Measurements from ENCODE around the gene KDM2A. TPM values are rescaled to one million over a fixed set of nuclear protein-coding genes. Genes with fewer than 3 reads are reported as not detected.

Gene KDM2A
- total RNA-seq, 1 donor from 2014 or later = 70.4 TPM

DNA sequence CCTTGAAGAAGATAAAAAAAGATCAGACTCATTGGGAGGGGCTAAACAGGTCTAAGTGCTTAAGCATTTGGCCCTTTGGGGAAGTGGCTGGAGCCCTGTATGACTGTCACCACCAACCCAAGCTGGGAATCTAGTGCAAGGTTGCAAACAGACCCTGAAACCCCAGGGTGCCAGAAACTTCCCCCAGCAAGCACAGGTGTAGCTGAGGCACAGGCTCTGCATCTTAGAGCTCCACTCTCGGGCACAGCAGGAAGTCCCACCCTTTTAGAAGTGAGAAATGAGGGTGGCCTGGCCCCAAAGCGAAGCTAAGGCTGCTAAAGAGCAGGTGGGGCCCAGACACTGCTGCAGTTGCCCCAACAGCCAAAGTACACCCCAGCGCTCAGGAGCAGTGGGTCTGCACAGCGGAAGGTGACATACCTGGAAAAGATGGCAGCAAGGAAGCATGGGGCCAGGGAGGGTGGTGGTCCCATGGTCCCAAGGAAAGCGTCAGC, 5.8 kb upstream of the KDM2A start:
- Mint-ChIP-seq H3K36me3 (ENCODE audit: low read depth, unreplicated experiment) (no peaks in the 10 kb centered on the region), H3K27me3 (ENCODE audit: low read depth, unreplicated experiment) (no peaks in the 10 kb centered on the region), H3K27ac (ENCODE audit: unreplicated experiment) (no peak overlapping the region), H3K4me3 (ENCODE audit: unreplicated experiment) (no peak overlapping the region), H3K4me1 (ENCODE audit: low read depth, unreplicated experiment) (no peaks in the 10 kb centered on the region), H3K9me3 (ENCODE audit: unreplicated experiment) (no peaks in the 10 kb centered on the region)
- FAIRE-seq (no peak), DNase-seq (ENCODE audit: low read depth) (no peak)
- H3K4me3 ChIP-seq (ENCODE audit: insufficient read depth, low read depth, low read length) = no peak overlapping the region
- H3K36me3 ChIP-seq (ENCODE audit: insufficient read depth, low read length) = no peaks in the 10 kb centered on the region
- H3K9me3 ChIP-seq (ENCODE audit: insufficient read depth, low read depth, low read length) = no peaks in the 10 kb centered on the region
- no peak overlapping the region for H2AFZ ChIP-seq (ENCODE audit: low read depth, low read length)
- H3K4me2 ChIP-seq (ENCODE audit: low read length) = no peak overlapping the region
- H3K4me1 ChIP-seq (ENCODE audit: insufficient read depth, low read length) = peaks cover 2% of the 10 kb centered on the region
- H4K20me1 ChIP-seq (ENCODE audit: insufficient read depth, low read length) = no peaks in the 10 kb centered on the region
- H3K27me3 ChIP-seq (ENCODE audit: insufficient read depth, low read length) = no peaks in the 10 kb centered on the region
- H3K79me2 ChIP-seq (ENCODE audit: insufficient read depth, low read length) = no peaks in the 10 kb centered on the region
- TF ChIP-seq EZH2 (IDR thresholded peaks at IDR 0.05; ENCODE audit: insufficient read depth, low read length) (no peak), CTCF (IDR thresholded peaks at IDR 0.05; ENCODE audit: insufficient read depth, low read depth, low read length) (no peak)
- H3K9ac ChIP-seq (ENCODE audit: low read length) = no peak overlapping the region
- no peak overlapping the region for H3K27ac ChIP-seq (ENCODE audit: low read depth, low read length)

GRCh38 chr11:67114275-67114896, 4.7 kb upstream of the KDM2A start:
- no peak for FAIRE-seq
- no peak for TF ChIP-seq EZH2 (IDR thresholded peaks at IDR 0.05; ENCODE audit: insufficient read depth, low read length)
- no peak for TF ChIP-seq CTCF (IDR thresholded peaks at IDR 0.05; ENCODE audit: insufficient read depth, low read depth, low read length)
- H2AFZ ChIP-seq (ENCODE audit: low read depth, low read length) = no peak overlapping the region
- Mint-ChIP-seq H3K27ac (ENCODE audit: unreplicated experiment) (no peak overlapping the region), H3K4me3 (ENCODE audit: unreplicated experiment) (no peak overlapping the region), H3K9me3 (ENCODE audit: unreplicated experiment) (no peaks in the 10 kb centered on the region), H3K27me3 (ENCODE audit: low read depth, unreplicated experiment) (no peaks in the 10 kb centered on the region), H3K4me1 (ENCODE audit: low read depth, unreplicated experiment) (no peaks in the 10 kb centered on the region), H3K36me3 (ENCODE audit: low read depth, unreplicated experiment) (no peaks in the 10 kb centered on the region)
- no peaks in the 10 kb centered on the region for H3K36me3 ChIP-seq (ENCODE audit: insufficient read depth, low read length)
- H3K4me3 ChIP-seq (ENCODE audit: insufficient read depth, low read depth, low read length) = no peak overlapping the region
- H3K27ac ChIP-seq (ENCODE audit: low read depth, low read length) = no peak overlapping the region
- DNase-seq (ENCODE audit: low read depth) = no peak
- peaks cover 3% of the 10 kb centered on the region for H3K79me2 ChIP-seq (ENCODE audit: insufficient read depth, low read length)
- peaks cover 5% of the 10 kb centered on the region for H3K4me1 ChIP-seq (ENCODE audit: insufficient read depth, low read length)
- H3K9me3 ChIP-seq (ENCODE audit: insufficient read depth, low read depth, low read length) = no peaks in the 10 kb centered on the region
- no peak overlapping the region for H3K4me2 ChIP-seq (ENCODE audit: low read length)
- H3K9ac ChIP-seq (ENCODE audit: low read length) = no peak overlapping the region
- no peaks in the 10 kb centered on the region for H3K27me3 ChIP-seq (ENCODE audit: insufficient read depth, low read length)
- no peaks in the 10 kb centered on the region for H4K20me1 ChIP-seq (ENCODE audit: insufficient read depth, low read length)

GRCh38 chr11:67116758-67117105, 2.3 kb upstream of the KDM2A start:
- H3K4me3 Mint-ChIP-seq (ENCODE audit: unreplicated experiment) = no peak overlapping the region
- Histone ChIP-seq H3K27me3 (ENCODE audit: insufficient read depth, low read length) (no peaks in the 10 kb centered on the region), H3K36me3 (ENCODE audit: insufficient read depth, low read length) (no peaks in the 10 kb centered on the region), H3K4me3 (ENCODE audit: insufficient read depth, low read depth, low read length) (no peak overlapping the region), H3K27ac (ENCODE audit: low read depth, low read length) (no peak overlapping the region), H3K79me2 (ENCODE audit: insufficient read depth, low read length) (peaks cover 26% of the 10 kb centered on the region), H3K4me2 (ENCODE audit: low read length) (no peak overlapping the region), H3K9me3 (ENCODE audit: insufficient read depth, low read depth, low read length) (no peaks in the 10 kb centered on the region), H3K9ac (ENCODE audit: low read length) (no peak overlapping the region), H4K20me1 (ENCODE audit: insufficient read depth, low read length) (peaks cover 21% of the 10 kb centered on the region), H3K4me1 (ENCODE audit: insufficient read depth, low read length) (peaks cover 5% of the 10 kb centered on the region), H2AFZ (ENCODE audit: low read depth, low read length) (no peak overlapping the region)
- no peaks in the 10 kb centered on the region for H3K9me3 Mint-ChIP-seq (ENCODE audit: unreplicated experiment)
- no peak overlapping the region for H3K27ac Mint-ChIP-seq (ENCODE audit: unreplicated experiment)
- no peak for DNase-seq (ENCODE audit: low read depth)
- TF ChIP-seq CTCF (IDR thresholded peaks at IDR 0.05; ENCODE audit: insufficient read depth, low read depth, low read length) (no peak), EZH2 (IDR thresholded peaks at IDR 0.05; ENCODE audit: insufficient read depth, low read length) (no peak)
- no peaks in the 10 kb centered on the region for H3K36me3 Mint-ChIP-seq (ENCODE audit: low read depth, unreplicated experiment)
- no peaks in the 10 kb centered on the region for H3K27me3 Mint-ChIP-seq (ENCODE audit: low read depth, unreplicated experiment)
- no peak for FAIRE-seq
- no peaks in the 10 kb centered on the region for H3K4me1 Mint-ChIP-seq (ENCODE audit: low read depth, unreplicated experiment)

Measured in astrocyte (in vitro differentiated cells and primary cell).